HEK293 (cell line): Measurements from ENCODE around the gene CASZ1.

Source experiments
- BCL11B ChIP-seq: fragments of 450-650 bp; formaldehyde crosslinking; IDR thresholded peaks from 2 replicates; pipeline ENCODE4 v1.5.1; 2016; ENCODE audit warnings: low read depth, missing biosample characterization, missing genetic modification characterization
- IKZF3 ChIP-seq: fragments of 450-650 bp; IDR thresholded peaks from 2 replicates; pipeline ENCODE4 v1.5.0; 2018; ENCODE audit warnings: missing biosample characterization, mild to moderate bottlenecking, missing genetic modification characterization, moderate library complexity
- SP7 ChIP-seq: fragments of 450-650 bp; formaldehyde crosslinking; IDR thresholded peaks from 2 replicates; pipeline ENCODE4 v1.5.1; 2016; ENCODE audit warnings: missing biosample characterization, missing genetic modification characterization
- WT1 ChIP-seq: fragments of 450-650 bp; formaldehyde crosslinking; IDR thresholded peaks from 2 replicates; pipeline ENCODE4 v1.5.1; 2016; ENCODE audit warnings: missing biosample characterization, missing genetic modification characterization
- ZNF2 ChIP-seq: fragments of 450-650 bp; formaldehyde crosslinking; IDR thresholded peaks from 2 replicates; pipeline ENCODE4 v1.5.1; 2016; ENCODE audit warnings: missing biosample characterization, missing genetic modification characterization
- ZNF223 ChIP-seq: fragments of 450-650 bp; formaldehyde crosslinking; IDR thresholded peaks from 2 replicates; pipeline ENCODE4 v1.5.1; 2016; ENCODE audit warnings: missing biosample characterization, missing genetic modification characterization
- ZNF274 ChIP-seq, 2 experiments: fragments of 200-500 bp in 1 of 2; fragments of 450-650 bp in 1 of 2; sonication (Bioruptor generic) in 1 of 2; formaldehyde crosslinking in 1 of 2; IDR thresholded peaks; 2 replicates each; pipeline versions ENCODE4 v1.5.1 to v1.6.1; 2014 to 2016; ENCODE audit warnings: borderline replicate concordance in 1 of 2, inconsistent platforms in 1 of 2, low read length in 1 of 2, missing biosample characterization in 1 of 2, missing genetic modification characterization in 1 of 2
- ZNF341 ChIP-seq: fragments of 450-650 bp; formaldehyde crosslinking; IDR thresholded peaks from 2 replicates; pipeline ENCODE4; 2016; ENCODE audit warnings: low read depth, missing biosample characterization, missing genetic modification characterization
- ZNF366 ChIP-seq: fragments of 450-650 bp; formaldehyde crosslinking; conservative IDR thresholded peaks from 2 replicates; pipeline ENCODE4 v1.5.1; 2016; ENCODE audit warnings: missing biosample characterization, missing genetic modification characterization
- ZNF629 ChIP-seq: fragments of 450-650 bp; formaldehyde crosslinking; IDR thresholded peaks from 2 replicates; pipeline ENCODE4 v1.5.1; 2017; ENCODE audit warnings: missing biosample characterization, missing genetic modification characterization
- TF ChIP-seq, protein P1 (sequence below): fragments of 450-650 bp; formaldehyde crosslinking; IDR thresholded peaks from 2 replicates; pipeline ENCODE4 v1.5.1; 2017; ENCODE audit warnings: missing biosample characterization, missing genetic modification characterization
- TF ChIP-seq, protein P2 (sequence below): fragments of 450-650 bp; formaldehyde crosslinking; IDR thresholded peaks from 2 replicates; pipeline ENCODE4 v1.5.1; 2016; ENCODE audit warnings: missing biosample characterization, missing genetic modification characterization
- TF ChIP-seq, protein P3 (sequence below): fragments of 450-650 bp; formaldehyde crosslinking; IDR thresholded peaks from 2 replicates; pipeline ENCODE4 v1.5.1; 2016; ENCODE audit warnings: missing biosample characterization, missing genetic modification characterization, low read depth
- TF ChIP-seq, protein P4 (sequence below): fragments of 450-650 bp; formaldehyde crosslinking; IDR thresholded peaks from 2 replicates; pipeline ENCODE4 v1.5.1; 2016; ENCODE audit warnings: missing biosample characterization, missing genetic modification characterization

Gene CASZ1

DNA sequence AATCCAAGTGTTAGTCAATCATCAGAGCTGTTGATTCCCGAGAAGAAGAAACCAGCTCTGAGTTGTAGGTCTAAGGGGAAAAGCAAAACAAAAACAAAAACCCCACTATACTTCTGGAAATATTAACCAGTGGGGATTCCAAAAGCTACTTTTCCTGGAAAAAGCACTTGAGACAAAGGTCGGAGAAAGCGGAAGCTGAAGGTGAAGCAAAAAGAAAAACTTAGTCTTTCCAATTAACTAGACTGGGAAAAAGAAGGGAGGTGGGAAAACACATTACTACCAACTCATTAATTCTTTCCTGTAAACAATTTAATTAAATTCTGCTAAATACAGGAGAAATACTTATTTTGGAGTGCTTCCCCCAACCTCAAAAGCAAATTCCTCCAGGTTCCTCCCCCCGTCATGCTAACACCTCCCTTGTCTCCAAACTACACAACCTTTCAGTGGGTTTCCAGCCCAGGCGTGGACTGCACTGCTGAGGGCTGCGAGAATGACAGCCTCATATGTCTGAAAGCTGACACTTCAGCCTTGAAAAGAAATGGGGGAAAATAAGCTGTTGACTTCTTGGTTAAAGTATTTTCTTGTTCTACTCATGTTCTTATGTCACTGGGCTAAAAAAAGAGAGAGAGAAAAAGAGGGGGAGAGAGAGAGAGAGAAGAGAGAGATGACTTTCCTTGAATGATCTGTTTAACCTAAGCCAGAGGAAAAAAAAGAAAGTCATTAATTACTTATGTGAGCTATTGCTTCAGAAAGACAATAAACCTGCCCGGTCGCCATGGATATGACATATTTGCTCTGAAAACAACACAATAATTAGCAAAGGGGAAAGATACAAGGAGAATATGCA, 5.1 kb downstream of the CASZ1 start (continued):
- TF ChIP-seq ZNF274 (IDR thresholded peaks at IDR 0.05; ENCODE audit: low read length) (no peak), ZNF274 (tag by site-specific recombination; IDR thresholded peaks at IDR 0.05; ENCODE audit: borderline replicate concordance) (no peak), WT1 (tag by site-specific recombination) (peak; percentile 58; the same call in 1 of the 2 replicates), ZNF223 (no peak), BCL11B (tag by site-specific recombination) (no peak), ZNF2 (tag by site-specific recombination) (peak; percentile 29; the same call in 1 of the 2 replicates), ZNF629 (peak; percentile 61), SP7 (tag by site-specific recombination) (peak; percentile 80), ZNF341 (peak; percentile 48), IKZF3 (tag by site-specific recombination) (peak; percentile 59), ZNF366 (tag by site-specific recombination) (peak; percentile 86)
- TF ChIP-seq, protein P1, sequence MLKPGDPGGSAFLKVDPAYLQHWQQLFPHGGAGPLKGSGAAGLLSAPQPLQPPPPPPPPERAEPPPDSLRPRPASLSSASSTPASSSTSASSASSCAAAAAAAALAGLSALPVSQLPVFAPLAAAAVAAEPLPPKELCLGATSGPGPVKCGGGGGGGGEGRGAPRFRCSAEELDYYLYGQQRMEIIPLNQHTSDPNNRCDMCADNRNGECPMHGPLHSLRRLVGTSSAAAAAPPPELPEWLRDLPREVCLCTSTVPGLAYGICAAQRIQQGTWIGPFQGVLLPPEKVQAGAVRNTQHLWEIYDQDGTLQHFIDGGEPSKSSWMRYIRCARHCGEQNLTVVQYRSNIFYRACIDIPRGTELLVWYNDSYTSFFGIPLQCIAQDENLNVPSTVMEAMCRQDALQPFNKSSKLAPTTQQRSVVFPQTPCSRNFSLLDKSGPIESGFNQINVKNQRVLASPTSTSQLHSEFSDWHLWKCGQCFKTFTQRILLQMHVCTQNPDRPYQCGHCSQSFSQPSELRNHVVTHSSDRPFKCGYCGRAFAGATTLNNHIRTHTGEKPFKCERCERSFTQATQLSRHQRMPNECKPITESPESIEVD (tag by site-specific recombination), result peak; percentile 98
- TF ChIP-seq, protein P2, sequence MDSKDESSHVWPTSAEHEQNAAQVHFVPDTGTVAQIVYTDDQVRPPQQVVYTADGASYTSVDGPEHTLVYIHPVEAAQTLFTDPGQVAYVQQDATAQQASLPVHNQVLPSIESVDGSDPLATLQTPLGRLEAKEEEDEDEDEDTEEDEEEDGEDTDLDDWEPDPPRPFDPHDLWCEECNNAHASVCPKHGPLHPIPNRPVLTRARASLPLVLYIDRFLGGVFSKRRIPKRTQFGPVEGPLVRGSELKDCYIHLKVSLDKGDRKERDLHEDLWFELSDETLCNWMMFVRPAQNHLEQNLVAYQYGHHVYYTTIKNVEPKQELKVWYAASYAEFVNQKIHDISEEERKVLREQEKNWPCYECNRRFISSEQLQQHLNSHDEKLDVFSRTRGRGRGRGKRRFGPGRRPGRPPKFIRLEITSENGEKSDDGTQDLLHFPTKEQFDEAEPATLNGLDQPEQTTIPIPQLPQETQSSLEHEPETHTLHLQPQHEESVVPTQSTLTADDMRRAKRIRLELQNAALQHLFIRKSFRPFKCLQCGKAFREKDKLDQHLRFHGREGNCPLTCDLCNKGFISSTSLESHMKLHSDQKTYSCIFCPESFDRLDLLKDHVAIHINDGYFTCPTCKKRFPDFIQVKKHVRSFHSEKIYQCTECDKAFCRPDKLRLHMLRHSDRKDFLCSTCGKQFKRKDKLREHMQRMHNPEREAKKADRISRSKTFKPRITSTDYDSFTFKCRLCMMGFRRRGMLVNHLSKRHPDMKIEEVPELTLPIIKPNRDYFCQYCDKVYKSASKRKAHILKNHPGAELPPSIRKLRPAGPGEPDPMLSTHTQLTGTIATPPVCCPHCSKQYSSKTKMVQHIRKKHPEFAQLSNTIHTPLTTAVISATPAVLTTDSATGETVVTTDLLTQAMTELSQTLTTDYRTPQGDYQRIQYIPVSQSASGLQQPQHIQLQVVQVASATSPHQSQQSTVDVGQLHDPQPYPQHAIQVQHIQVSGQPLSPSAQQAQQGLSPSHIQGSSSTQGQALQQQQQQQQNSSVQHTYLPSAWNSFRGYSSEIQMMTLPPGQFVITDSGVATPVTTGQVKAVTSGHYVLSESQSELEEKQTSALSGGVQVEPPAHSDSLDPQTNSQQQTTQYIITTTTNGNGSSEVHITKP (tag by site-specific recombination), result peak; percentile 81
- TF ChIP-seq, protein P3, sequence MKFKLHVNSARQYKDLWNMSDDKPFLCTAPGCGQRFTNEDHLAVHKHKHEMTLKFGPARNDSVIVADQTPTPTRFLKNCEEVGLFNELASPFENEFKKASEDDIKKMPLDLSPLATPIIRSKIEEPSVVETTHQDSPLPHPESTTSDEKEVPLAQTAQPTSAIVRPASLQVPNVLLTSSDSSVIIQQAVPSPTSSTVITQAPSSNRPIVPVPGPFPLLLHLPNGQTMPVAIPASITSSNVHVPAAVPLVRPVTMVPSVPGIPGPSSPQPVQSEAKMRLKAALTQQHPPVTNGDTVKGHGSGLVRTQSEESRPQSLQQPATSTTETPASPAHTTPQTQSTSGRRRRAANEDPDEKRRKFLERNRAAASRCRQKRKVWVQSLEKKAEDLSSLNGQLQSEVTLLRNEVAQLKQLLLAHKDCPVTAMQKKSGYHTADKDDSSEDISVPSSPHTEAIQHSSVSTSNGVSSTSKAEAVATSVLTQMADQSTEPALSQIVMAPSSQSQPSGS (tag by site-specific recombination), result 0 out of 2 replicates have a peak, but pooled peaks have one; percentile 10
- TF ChIP-seq, protein P4, sequence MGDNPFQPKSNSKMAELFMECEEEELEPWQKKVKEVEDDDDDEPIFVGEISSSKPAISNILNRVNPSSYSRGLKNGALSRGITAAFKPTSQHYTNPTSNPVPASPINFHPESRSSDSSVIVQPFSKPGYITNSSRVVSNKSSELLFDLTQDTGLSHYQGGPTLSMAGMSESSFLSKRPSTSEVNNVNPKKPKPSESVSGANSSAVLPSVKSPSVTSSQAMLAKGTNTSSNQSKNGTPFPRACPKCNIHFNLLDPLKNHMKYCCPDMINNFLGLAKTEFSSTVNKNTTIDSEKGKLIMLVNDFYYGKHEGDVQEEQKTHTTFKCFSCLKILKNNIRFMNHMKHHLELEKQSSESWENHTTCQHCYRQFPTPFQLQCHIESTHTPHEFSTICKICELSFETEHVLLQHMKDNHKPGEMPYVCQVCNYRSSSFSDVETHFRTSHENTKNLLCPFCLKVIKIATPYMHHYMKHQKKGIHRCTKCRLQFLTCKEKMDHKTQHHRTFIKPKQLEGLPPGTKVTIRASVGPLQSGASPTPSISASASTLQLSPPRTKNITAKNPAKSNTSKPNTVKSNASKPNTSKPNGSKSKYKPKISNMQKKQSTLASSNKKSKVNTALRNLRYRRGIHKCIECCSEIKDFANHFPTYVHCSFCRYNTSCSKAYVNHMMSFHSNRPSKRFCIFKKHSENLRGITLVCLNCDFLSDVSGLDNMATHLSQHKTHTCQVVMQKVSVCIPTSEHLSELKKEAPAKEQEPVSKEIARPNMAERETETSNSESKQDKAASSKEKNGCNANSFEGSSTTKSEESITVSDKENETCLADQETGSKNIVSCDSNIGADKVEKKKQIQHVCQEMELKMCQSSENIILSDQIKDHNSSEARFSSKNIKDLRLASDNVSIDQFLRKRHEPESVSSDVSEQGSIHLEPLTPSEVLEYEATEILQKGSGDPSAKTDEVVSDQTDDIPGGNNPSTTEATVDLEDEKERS (tag by site-specific recombination), result no peak
